ENCODE results near the gene FZD8.

Gene FZD8

GRCh38 chr10:35668865-35669650 lies 27.0 kb upstream of the FZD8 start:
- H3K4me3 ChIP-seq (ENCODE audit: low read depth, low read length) = no peak overlapping the region
- H3K36me3 ChIP-seq (ENCODE audit: control insufficient read depth in 2 of 2, insufficient read depth in 1 of 2, low read length in 2 of 2) = no peaks in the 10 kb centered on the region
- no peaks in the 10 kb centered on the region for H3K9me3 ChIP-seq (ENCODE audit: control insufficient read depth, insufficient read depth, low read depth, low read length)
- ChIA-PET CTCF (no interaction called here), POLR2A (no interaction called here)
- no peak overlapping the region for H3K27ac ChIP-seq (ENCODE audit: extremely low read depth, low read depth, low read length)
- H3K4me1 ChIP-seq (ENCODE audit: control insufficient read depth, insufficient read depth, low read length) = no peaks in the 10 kb centered on the region
- TF ChIP-seq ZNF654 (tag by site-specific recombination; IDR thresholded peaks at IDR 0.05; ENCODE audit: low read depth) (no peak), ZNF518A (tag by site-specific recombination; conservative IDR thresholded peaks at IDR 0.05; ENCODE audit: low read depth) (no peak), ZSCAN4 (tag by site-specific recombination; IDR thresholded peaks at IDR 0.05) (peak; percentile 46)

GRCh38 chr10:35667971-35668370 lies 25.9 kb upstream of the FZD8 start:
- CTCF ChIA-PET = no interaction called here
- Histone ChIP-seq H3K36me3 (ENCODE audit: control insufficient read depth in 2 of 2, insufficient read depth in 1 of 2, low read length in 2 of 2) (no peaks in the 10 kb centered on the region), H3K4me1 (ENCODE audit: control insufficient read depth, insufficient read depth, low read length) (no peaks in the 10 kb centered on the region), H3K4me3 (ENCODE audit: low read depth, low read length) (no peak overlapping the region), H3K9me3 (ENCODE audit: control insufficient read depth, insufficient read depth, low read depth, low read length) (no peaks in the 10 kb centered on the region), H3K27ac (ENCODE audit: extremely low read depth, low read depth, low read length) (no peak overlapping the region)
- POLR2A ChIA-PET = no interaction called here
- TF ChIP-seq ZNF501 (tag by site-specific recombination; IDR thresholded peaks at IDR 0.05) (no peak), KLF1 (tag by site-specific recombination; IDR thresholded peaks at IDR 0.05) (no peak), ZNF221 (tag by site-specific recombination; IDR thresholded peaks at IDR 0.05; ENCODE audit: borderline replicate concordance) (no peak), ZNF26 (tag by site-specific recombination; IDR thresholded peaks at IDR 0.05) (no peak), PRDM4 (tag by site-specific recombination; IDR thresholded peaks at IDR 0.05) (no peak), ZNF701 (tag by site-specific recombination; IDR thresholded peaks at IDR 0.05) (no peak), ZNF513 (tag by site-specific recombination; IDR thresholded peaks at IDR 0.05) (no peak), ZNF623 (tag by site-specific recombination; IDR thresholded peaks at IDR 0.05) (no peak), ZNF580 (tag by site-specific recombination; IDR thresholded peaks at IDR 0.05) (no peak), ZNF791 (tag by site-specific recombination; IDR thresholded peaks at IDR 0.05) (no peak), ZNF654 (tag by site-specific recombination; IDR thresholded peaks at IDR 0.05; ENCODE audit: low read depth) (no peak), BCL11A (tag by site-specific recombination; IDR thresholded peaks at IDR 0.05; ENCODE audit: low read depth) (no peak), ZNF544 (tag by site-specific recombination; IDR thresholded peaks at IDR 0.05) (no peak), ZNF239 (tag by site-specific recombination; IDR thresholded peaks at IDR 0.05) (no peak), ZFHX2 (tag by site-specific recombination; conservative IDR thresholded peaks at IDR 0.05) (no peak), ZBTB49 (tag by site-specific recombination; IDR thresholded peaks at IDR 0.05; ENCODE audit: low read depth) (no peak), ZNF596 (tag by site-specific recombination; IDR thresholded peaks at IDR 0.05) (no peak)
